HFF-Myc (cell line): ENCODE data around the gene PRPSAP1.
A peak's percentile ranks its signal among the peaks of the same experiment; 100 is the strongest.

Source experiments
- DNase-seq: peaks from one replicate; pipeline ENCODE4 v3.0.0-alpha.2; 2011; ENCODE audit warnings: low read depth; ENCODE audit errors: extremely low read depth
- H3K4me3 ChIP-seq: replicated peaks from 2 replicates; pipeline ENCODE4 v1.5.1; 2011; ENCODE audit warnings: low read depth, mild to moderate bottlenecking, control low read depth, low read length
- CTCF ChIP-seq: IDR thresholded peaks from 2 replicates; pipeline ENCODE4 v1.5.1; 2012; ENCODE audit warnings: mild to moderate bottlenecking, low read depth, low read length, control low read depth; ENCODE audit errors: missing control alignments

PRPSAP1 gene

GRCh38 chr17:76281573-76282371 lies 71.9 kb downstream of the PRPSAP1 start:
- TF ChIP-seq CTCF = no peak
- no peak overlapping the region for H3K4me3 ChIP-seq
- no peak for DNase-seq

- H3K4me3 ChIP-seq = no peak overlapping the region
- no peak for DNase-seq
- no peak for TF ChIP-seq CTCF
Measured at GRCh38 chr17:76280650-76281049, 73.1 kb downstream of the PRPSAP1 start.

- no peak overlapping the region for H3K4me3 ChIP-seq
- no peak for TF ChIP-seq CTCF
- no peak for DNase-seq
Measured at GRCh38 chr17:76279742-76280287, 73.9 kb downstream of the PRPSAP1 start.

GRCh38 chr17:76278952-76279741 lies 74.6 kb downstream of the PRPSAP1 start:
- peak; percentile 41 for DNase-seq
- TF ChIP-seq CTCF = peak; percentile 96
- H3K4me3 ChIP-seq = no peak overlapping the region

- no peak overlapping the region for H3K4me3 ChIP-seq
- no peak for DNase-seq
- no peak for TF ChIP-seq CTCF
Measured at GRCh38 chr17:76278268-76278908, 75.3 kb downstream of the PRPSAP1 start.
